Caco-2 (cell line): ENCODE measurements around the gene MEFV. TPM values are rescaled to one million over a fixed set of nuclear protein-coding genes. Genes with fewer than 3 reads are reported as not detected.
A peak's percentile ranks its signal among the peaks of the same experiment; 100 is the strongest.
"Not testable (repeated sequence)": the region's sequence is repeated elsewhere in the genome, so short reads cannot be mapped to it uniquely, and the experiment has no call there.

ENCODE experiments used
- BruUV-seq: library from RNA; stranded (reverse); fragments of 400-500 nt; replicated peaks from 2 replicates; lab custom pipeline; 2021; lab: Mats Ljungman, UMichigan
- CTCF ChIA-PET: fragments of 300-600 bp; sonication (Branson Sonifier 250); formaldehyde crosslinking; loops from one replicate; lab custom pipeline; 2022; ENCODE audit warnings: antibody characterized with exemption; lab: Charles Lee
- POLR2A ChIA-PET: fragments of 300-600 bp; sonication (Branson Sonifier 250); formaldehyde crosslinking; loops from one replicate; lab custom pipeline; 2022; ENCODE audit warnings: antibody characterized with exemption; lab: Charles Lee
- DNase-seq, 2 experiments: peaks; one replicate each; pipeline versions ENCODE4 v3.0.0 to v3.0.0-alpha.2; 2020 to 2022
- H3K27me3 ChIP-seq: replicated peaks from 2 replicates; pipeline ENCODE4 v1.6.0; 2011; ENCODE audit warnings: low read length; ENCODE audit not compliant: control insufficient read depth, insufficient read depth
- H3K36me3 ChIP-seq: 2 replicates; pipeline ENCODE4 v1.5.1; 2011; ENCODE audit warnings: low read length; ENCODE audit not compliant: control insufficient read depth, insufficient read depth
- H3K4me1 ChIP-seq: fragments of 250-450 bp; sonication (Bioruptor Pico); 2 replicates; pipeline ENCODE4 v1.5.1; 2020; ENCODE audit warnings: mild to moderate bottlenecking
- H3K4me3 ChIP-seq: 2 replicates; pipeline ENCODE4 v1.5.1; 2011; ENCODE audit warnings: low read depth, mild to moderate bottlenecking, control low read depth, low read length
- H3K9me3 ChIP-seq: fragments of 250-450 bp; sonication (Bioruptor Pico); 2 replicates; pipeline ENCODE4 v1.5.1; 2020; ENCODE audit warnings: mild to moderate bottlenecking, moderate library complexity
- H3K27ac Mint-ChIP-seq: one replicate; pipeline ENCODE4 v1.8.0; 2022; ENCODE audit warnings: mixed read lengths; ENCODE audit not compliant: unreplicated experiment
- H3K27me3 Mint-ChIP-seq: one replicate; pipeline ENCODE4 v1.8.0; 2022; ENCODE audit warnings: mixed read lengths; ENCODE audit not compliant: insufficient read depth, unreplicated experiment
- H3K36me3 Mint-ChIP-seq: one replicate; pipeline ENCODE4 v1.8.0; 2022; ENCODE audit warnings: mild to moderate bottlenecking, mixed read lengths; ENCODE audit not compliant: insufficient read depth, unreplicated experiment
- H3K4me1 Mint-ChIP-seq: one replicate; pipeline ENCODE4 v1.8.0; 2022; ENCODE audit warnings: low read depth, mixed read lengths; ENCODE audit not compliant: unreplicated experiment
- H3K4me3 Mint-ChIP-seq: one replicate; pipeline ENCODE4 v1.8.0; 2022; ENCODE audit warnings: mild to moderate bottlenecking, moderate library complexity, mixed read lengths; ENCODE audit not compliant: unreplicated experiment
- H3K9me3 Mint-ChIP-seq: one replicate; pipeline ENCODE4 v1.8.0; 2022; ENCODE audit warnings: mixed read lengths; ENCODE audit not compliant: unreplicated experiment
- CTCF ChIP-seq, 2 experiments: fragments of 200-600 bp in 1 of 2; IDR thresholded peaks; 1 replicate in 1 of 2; 2 replicates in 1 of 2; pipeline versions ENCODE4 v1.5.1 to v1.8.0; 2011 to 2022; ENCODE audit warnings: antibody characterized with exemption in 1 of 2, control low read depth in 1 of 2, inconsistent platforms in 1 of 2, low read depth in 1 of 2, low read length in 1 of 2, mild to moderate bottlenecking in 1 of 2, moderate library complexity in 1 of 2; ENCODE audit not compliant: insufficient read depth in 1 of 2, severe bottlenecking in 1 of 2, unreplicated experiment in 1 of 2
- intact Hi-C: fragments of 100-400 bp; cut with micrococcal nuclease; formaldehyde crosslinking; loops from one replicate; pipeline ENCODE4 v1.10.0; 2022; ENCODE audit not compliant: unreplicated experiment
- total RNA-seq: library from RNA; stranded (reverse); gene quantifications from 2 replicates; pipeline ENCODE4 v1.2.3, GENCODE V29; 2022

The MEFV gene
- total RNA-seq, 1 experiment from 2014 or later, result not detected

DNA sequence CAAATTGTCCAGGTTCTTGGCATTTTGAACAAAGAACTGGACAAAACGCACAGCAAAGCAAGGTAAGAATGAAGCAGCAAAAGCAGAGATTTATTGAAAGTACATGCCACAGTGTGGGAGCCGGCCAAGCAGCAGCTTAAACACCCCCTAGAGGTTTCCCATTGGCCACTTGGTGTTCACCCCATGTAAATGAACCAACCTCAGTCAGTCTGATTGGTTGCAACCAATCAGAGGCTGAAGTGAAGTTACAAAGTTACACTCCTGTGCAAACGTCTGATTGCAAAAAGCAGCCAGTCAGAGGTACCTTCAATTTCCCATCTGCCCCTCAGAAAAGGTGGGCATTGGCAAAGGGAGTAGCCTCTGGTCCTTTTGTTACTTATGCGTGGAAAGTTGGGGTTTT, 18.1 kb upstream of the MEFV start:
- Mint-ChIP-seq H3K27ac (no peak overlapping the region), H3K9me3 (no peaks in the 10 kb centered on the region), H3K4me3 (no peak overlapping the region), H3K4me1 (no peaks in the 10 kb centered on the region), H3K36me3 (no peaks in the 10 kb centered on the region), H3K27me3 (no peaks in the 10 kb centered on the region)
- Histone ChIP-seq H3K27me3 (no peaks in the 10 kb centered on the region), H3K4me3 (no peak overlapping the region), H3K36me3 (no peaks in the 10 kb centered on the region), H3K9me3 (no peaks in the 10 kb centered on the region), H3K4me1 (0 out of 2 replicates have a peak, but pooled peaks cover 5% of the 10 kb centered on the region)
- ChIA-PET CTCF (no interaction called here), POLR2A (interaction anchor here (0.6 kb wide), 1 partner anchor 8 kb away, joined by 3 read pairs; no protein-coding TSS in a partner anchor)
- peak; percentile 51 to 59 for DNase-seq
- intact Hi-C loops, result no loop called here
- no TSS peak for BruUV-seq
- no peak for TF ChIP-seq CTCF (IDR thresholded peaks at IDR 0.05; ENCODE audit: insufficient read depth in 1 of 2, low read depth in 1 of 2, low read length in 1 of 2, severe bottlenecking in 1 of 2, unreplicated experiment in 1 of 2)

- not testable (repeated sequence) for H3K4me3 Mint-ChIP-seq
Measured at GRCh38 chr16:3271281-3271680, 14.8 kb upstream of the MEFV start.

GRCh38 chr16:3270718-3271117, 14.3 kb upstream of the MEFV start:
- H3K4me3 Mint-ChIP-seq, H3K27me3 Mint-ChIP-seq, H3K4me3 ChIP-seq, intact Hi-C loops, H3K27ac Mint-ChIP-seq, DNase-seq, H3K36me3 Mint-ChIP-seq, CTCF ChIA-PET, H3K27me3 ChIP-seq, H3K9me3 Mint-ChIP-seq, BruUV-seq, H3K4me1 Mint-ChIP-seq, H3K36me3 ChIP-seq, POLR2A ChIA-PET, H3K4me1 ChIP-seq, H3K9me3 ChIP-seq: not testable (repeated sequence)

More at GRCh38 chr16:3271281-3271680, 14.8 kb upstream of the MEFV start:
- H3K4me1 ChIP-seq, H3K9me3 ChIP-seq, DNase-seq, H3K27me3 Mint-ChIP-seq, H3K36me3 Mint-ChIP-seq, BruUV-seq, H3K36me3 ChIP-seq, H3K4me1 Mint-ChIP-seq, H3K27me3 ChIP-seq, H3K4me3 ChIP-seq, H3K9me3 Mint-ChIP-seq, CTCF ChIA-PET, H3K27ac Mint-ChIP-seq, intact Hi-C loops, POLR2A ChIA-PET: not testable (repeated sequence)

DNA sequence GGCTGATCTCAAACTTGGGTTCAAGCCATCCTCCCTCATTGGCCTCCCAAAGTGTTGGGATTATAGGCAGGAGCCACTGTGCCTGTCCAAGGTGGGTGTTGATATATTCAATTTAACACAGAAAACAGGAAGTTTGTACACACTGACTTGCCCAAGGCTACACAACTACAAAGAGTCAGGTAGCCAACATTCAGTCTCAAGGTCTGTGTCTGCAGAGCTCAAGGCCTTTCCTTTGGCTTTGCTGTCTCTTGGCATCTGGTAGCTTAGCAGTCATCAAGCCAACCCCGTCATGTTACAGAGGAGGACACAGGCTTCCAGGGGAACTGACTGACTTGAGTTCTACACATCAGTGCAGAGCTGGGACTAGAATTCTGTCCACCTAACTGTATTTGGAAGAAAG, 11.9 kb upstream of the MEFV start:
- Histone ChIP-seq H3K4me3 (no peak overlapping the region), H3K9me3 (no peaks in the 10 kb centered on the region), H3K4me1 (0 out of 2 replicates have a peak, but pooled peaks cover 3% of the 10 kb centered on the region), H3K36me3 (no peaks in the 10 kb centered on the region), H3K27me3 (no peaks in the 10 kb centered on the region)
- no TSS peak for BruUV-seq
- CTCF ChIA-PET, result no interaction called here
- POLR2A ChIA-PET, result no interaction called here
- H3K9me3 Mint-ChIP-seq, result no peaks in the 10 kb centered on the region
- TF ChIP-seq CTCF (IDR thresholded peaks at IDR 0.05; ENCODE audit: insufficient read depth in 1 of 2, low read depth in 1 of 2, low read length in 1 of 2, severe bottlenecking in 1 of 2, unreplicated experiment in 1 of 2), result no peak
- peaks cover 13% of the 10 kb centered on the region for H3K36me3 Mint-ChIP-seq
- H3K27me3 Mint-ChIP-seq, result no peaks in the 10 kb centered on the region
- no peaks in the 10 kb centered on the region for H3K4me1 Mint-ChIP-seq
- no peak overlapping the region for H3K27ac Mint-ChIP-seq
- DNase-seq, result no peak
- no peak overlapping the region for H3K4me3 Mint-ChIP-seq
- intact Hi-C loops, result no loop called here
